8988T (cell line): ENCODE data around the gene GPX4.

Experiments used
- DNase-seq: peaks from one replicate; pipeline ENCODE4 v3.0.0; 2011

The GPX4 gene

GRCh38 chr19:1084024-1084868 lies 19.5 kb upstream of the GPX4 start:
- DNase-seq: no peak

GRCh38 chr19:1085053-1085658 lies 18.6 kb upstream of the GPX4 start:
- DNase-seq: no peak

- DNase-seq: no peak
Measured at GRCh38 chr19:1085676-1086442, 17.9 kb upstream of the GPX4 start.

- DNase-seq: no peak
Measured at GRCh38 chr19:1086613-1087012, 17.2 kb upstream of the GPX4 start.

- no peak for DNase-seq
Measured at GRCh38 chr19:1087813-1088415, 15.9 kb upstream of the GPX4 start.

GRCh38 chr19:1088416-1089010 lies 15.3 kb upstream of the GPX4 start:
- no peak for DNase-seq

GRCh38 chr19:1089126-1089771 lies 14.5 kb upstream of the GPX4 start:
- DNase-seq: no peak

- no peak for DNase-seq
Measured at GRCh38 chr19:1089891-1090290, 13.9 kb upstream of the GPX4 start.

GRCh38 chr19:1090731-1091543 lies 12.9 kb upstream of the GPX4 start:
- DNase-seq: no peak

GRCh38 chr19:1091544-1092175 lies 12.1 kb upstream of the GPX4 start:
- no peak for DNase-seq

- no peak for DNase-seq
Measured at GRCh38 chr19:1093330-1093729, 10.5 kb upstream of the GPX4 start.

GRCh38 chr19:1093811-1094553 lies 9.8 kb upstream of the GPX4 start:
- no peak for DNase-seq

GRCh38 chr19:1094655-1094977 lies 9.2 kb upstream of the GPX4 start:
- no peak for DNase-seq

GRCh38 chr19:1094978-1095701 lies 8.7 kb upstream of the GPX4 start, which contains the start of gene POLR2E:
Gene POLR2E, minus strand, starts transcription at chr19:1095375. Its CDS starts 60 bp downstream, at chr19:1095315.
- DNase-seq: peak; percentile 96

GRCh38 chr19:1097810-1098176 lies 6.0 kb upstream of the GPX4 start:
- no peak for DNase-seq

- DNase-seq: no peak
Measured at GRCh38 chr19:1098177-1099051, 5.4 kb upstream of the GPX4 start.

GRCh38 chr19:1101337-1101698 lies 2.5 kb upstream of the GPX4 start:
- no peak for DNase-seq

GRCh38 chr19:1102407-1103131 lies 1.2 kb upstream of the GPX4 start:
- no peak for DNase-seq
